Trophoblast cell (in vitro differentiated cells and primary cell): ENCODE results near the gene SERPINE1.

ENCODE experiments used
- DNase-seq, 2 donors: peaks; one replicate each; pipeline ENCODE4 v3.0.0-alpha.2; 2016
- H2AFZ ChIP-seq: 2 replicates; pipeline ENCODE4 v1.6.1; 2013; ENCODE audit warnings: low read length, moderate library complexity, mild to moderate bottlenecking; ENCODE audit not compliant: insufficient read depth, poor library complexity
- H2AK5ac ChIP-seq: 2 replicates; pipeline ENCODE4 v1.6.1; 2013; ENCODE audit warnings: mild to moderate bottlenecking, low read length
- H2BK120ac ChIP-seq: 2 replicates; pipeline ENCODE4 v1.6.1; 2013; ENCODE audit warnings: low read length, mild to moderate bottlenecking, moderate library complexity; ENCODE audit not compliant: insufficient read depth, poor library complexity
- H2BK12ac ChIP-seq: 2 replicates; pipeline ENCODE4 v1.6.1; 2013; ENCODE audit warnings: mild to moderate bottlenecking, low read length, moderate library complexity
- H2BK5ac ChIP-seq: 2 replicates; pipeline ENCODE4 v1.6.1; 2013; ENCODE audit warnings: low read length, low read depth, moderate library complexity, mild to moderate bottlenecking; ENCODE audit not compliant: poor library complexity
- H3K14ac ChIP-seq: 2 replicates; pipeline ENCODE4 v1.6.1; 2013; ENCODE audit warnings: mild to moderate bottlenecking, low read length
- H3K18ac ChIP-seq: 2 replicates; pipeline ENCODE4 v1.6.1; 2013; ENCODE audit warnings: mild to moderate bottlenecking, low read length
- H3K23ac ChIP-seq: 2 replicates; pipeline ENCODE4 v1.6.1; 2013; ENCODE audit warnings: low read length
- H3K27ac ChIP-seq: 2 replicates; pipeline ENCODE4 v1.5.1; 2013; ENCODE audit warnings: low read depth, mild to moderate bottlenecking, inconsistent platforms, low read length, moderate library complexity
- H3K27me3 ChIP-seq: 2 replicates; pipeline ENCODE4 v1.6.1; 2013; ENCODE audit warnings: inconsistent platforms, mild to moderate bottlenecking, low read length, moderate library complexity; ENCODE audit not compliant: insufficient read depth
- H3K36me3 ChIP-seq, 2 experiments: 1 replicate in 1 of 2; 2 replicates in 1 of 2; pipeline ENCODE4 v1.6.1; 2013; ENCODE audit warnings: low read length in 2 of 2, mild to moderate bottlenecking in 2 of 2, moderate library complexity in 1 of 2; ENCODE audit not compliant: insufficient read depth in 2 of 2, control insufficient read depth in 1 of 2
- H3K4ac ChIP-seq: 2 replicates; pipeline ENCODE4 v1.6.1; 2013; ENCODE audit warnings: low read depth, mild to moderate bottlenecking, low read length, moderate library complexity
- H3K4me1 ChIP-seq, 2 experiments: 1 replicate in 1 of 2; 2 replicates in 1 of 2; pipeline ENCODE4 v1.6.1; 2013; ENCODE audit warnings: low read length in 2 of 2, mild to moderate bottlenecking in 2 of 2, moderate library complexity in 1 of 2; ENCODE audit not compliant: insufficient read depth in 2 of 2, control insufficient read depth in 1 of 2
- H3K4me2 ChIP-seq: 2 replicates; pipeline ENCODE4 v1.6.1; 2013; ENCODE audit warnings: inconsistent platforms, mild to moderate bottlenecking, low read length, moderate library complexity
- H3K4me3 ChIP-seq: 2 replicates; pipeline ENCODE4 v1.5.1; 2013; ENCODE audit warnings: mild to moderate bottlenecking, low read depth, low read length, inconsistent platforms
- H3K79me1 ChIP-seq: one replicate; pipeline ENCODE4 v1.6.1; 2013; ENCODE audit warnings: low read length
- H3K79me2 ChIP-seq: 2 replicates; pipeline ENCODE4 v1.6.1; 2013; ENCODE audit warnings: low read length, mild to moderate bottlenecking; ENCODE audit not compliant: control insufficient read depth, insufficient read depth, poor library complexity
- H3K9ac ChIP-seq: 2 replicates; pipeline ENCODE4 v1.6.1; 2013; ENCODE audit warnings: mild to moderate bottlenecking, low read length
- H3K9me3 ChIP-seq: 2 replicates; pipeline ENCODE4 v1.6.1; 2013; ENCODE audit warnings: low read depth, mild to moderate bottlenecking, control low read depth, inconsistent platforms, low read length; ENCODE audit not compliant: insufficient read depth
- H4K12ac ChIP-seq: 2 replicates; pipeline ENCODE4 v1.6.1; 2013; ENCODE audit warnings: low read depth, mild to moderate bottlenecking, low read length, moderate library complexity
- H4K8ac ChIP-seq: 2 replicates; pipeline ENCODE4 v1.6.1; 2013; ENCODE audit warnings: low read depth, mild to moderate bottlenecking, low read length, moderate library complexity
- H4K91ac ChIP-seq: one replicate; pipeline ENCODE4 v1.6.1; 2013; ENCODE audit warnings: low read depth, mild to moderate bottlenecking, low read length, moderate library complexity
- WGBS: extraction: QIAGEN DNeasy Blood & Tissue Kit; methylation state at CpG from one replicate; pipeline ENCODE4 v1.1.7; 2013; ENCODE audit warnings: missing lambda C conversion rate; ENCODE audit not compliant: insufficient read length, insufficient coverage; ENCODE audit errors: extremely low coverage; 5-methylcytosine and 5-hydroxymethylcytosine counted together

The SERPINE1 gene

GRCh38 chr7:101155303-101155702, 28.4 kb downstream of the SERPINE1 start:
- no peaks in the 10 kb centered on the region for H3K9me3 ChIP-seq

DNA sequence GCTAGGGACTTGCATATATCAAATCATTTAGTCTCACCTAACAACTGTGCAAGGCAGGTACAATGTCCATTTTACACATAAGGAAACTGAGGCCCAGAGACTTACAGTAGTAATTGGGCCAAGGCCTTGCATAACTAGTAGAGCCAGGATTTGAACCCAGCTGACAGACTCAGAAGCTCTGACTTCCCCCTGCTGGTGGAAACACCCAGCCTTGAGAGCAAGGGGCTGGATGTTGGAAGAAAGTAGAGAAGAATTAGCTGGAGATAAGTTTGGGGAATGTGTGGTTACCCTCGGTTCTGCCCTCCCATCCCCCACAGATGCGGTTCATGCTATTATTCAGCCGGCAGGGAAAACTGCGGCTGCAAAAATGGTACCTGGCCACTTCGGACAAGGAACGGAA, 29.4 kb downstream of the SERPINE1 start:
- Histone ChIP-seq H2BK5ac (peak overlapping the region; percentile 60), H2BK12ac (peak overlapping the region; percentile 60), H3K9me3 (no peaks in the 10 kb centered on the region), H3K4me2 (no peak overlapping the region), H2AFZ (no peak overlapping the region), H3K79me1 (peaks cover 21% of the 10 kb centered on the region), H3K9ac (no peak overlapping the region), H4K8ac (no peak overlapping the region), H3K14ac (no peak overlapping the region), H3K18ac (peak overlapping the region; percentile 37), H3K36me3 (peaks cover 15 to 19% of the 10 kb centered on the region in 2 experiments), H4K91ac (peak overlapping the region; percentile 58), H3K4me1 (peaks cover 29 to 40% of the 10 kb centered on the region in 2 experiments), H3K27me3 (no peaks in the 10 kb centered on the region), H3K79me2 (peaks cover 8% of the 10 kb centered on the region), H3K4ac (no peak overlapping the region), H3K23ac (peak overlapping the region; percentile 38), H3K27ac (peak overlapping the region; percentile 34), H3K4me3 (no peak overlapping the region), H2AK5ac (no peak overlapping the region), H4K12ac (no peak overlapping the region), H2BK120ac (no peak overlapping the region)
- DNase-seq, result no peak
- no CpG with 5 or more reads among the region's 6 CpGs for WGBS

More at GRCh38 chr7:101155303-101155702, 28.4 kb downstream of the SERPINE1 start:
- H3K4me1 ChIP-seq, result peaks cover 27 to 34% of the 10 kb centered on the region in 2 experiments
- no peak overlapping the region for H3K4me3 ChIP-seq
- H3K79me1 ChIP-seq, result peaks cover 19% of the 10 kb centered on the region
- peak overlapping the region; percentile 93 for H3K9ac ChIP-seq
- H4K91ac ChIP-seq, result peak overlapping the region; percentile 96
- peak overlapping the region; percentile 64 for H3K27ac ChIP-seq
- peak overlapping the region; percentile 94 for H2BK5ac ChIP-seq
- peak overlapping the region; percentile 49 for H2AK5ac ChIP-seq
- peak overlapping the region; percentile 89 for H2BK120ac ChIP-seq
- no CpG with 5 or more reads among the region's 4 CpGs for WGBS
- no peak for DNase-seq
- H3K36me3 ChIP-seq, result peaks cover 14 to 18% of the 10 kb centered on the region in 2 experiments
- H2AFZ ChIP-seq, result peak overlapping the region; percentile 50
- H3K79me2 ChIP-seq, result peaks cover 8% of the 10 kb centered on the region
- H3K23ac ChIP-seq, result no peak overlapping the region
- peak overlapping the region; percentile 86 for H3K14ac ChIP-seq
- H2BK12ac ChIP-seq, result peak overlapping the region; percentile 46
- peak overlapping the region; percentile 97 for H3K18ac ChIP-seq
- peak overlapping the region; percentile 96 for H4K8ac ChIP-seq
- no peaks in the 10 kb centered on the region for H3K27me3 ChIP-seq
- H3K4ac ChIP-seq, result peak overlapping the region; percentile 93
- peak overlapping the region; percentile 81 for H3K4me2 ChIP-seq
- H4K12ac ChIP-seq, result peak overlapping the region; percentile 83

DNA sequence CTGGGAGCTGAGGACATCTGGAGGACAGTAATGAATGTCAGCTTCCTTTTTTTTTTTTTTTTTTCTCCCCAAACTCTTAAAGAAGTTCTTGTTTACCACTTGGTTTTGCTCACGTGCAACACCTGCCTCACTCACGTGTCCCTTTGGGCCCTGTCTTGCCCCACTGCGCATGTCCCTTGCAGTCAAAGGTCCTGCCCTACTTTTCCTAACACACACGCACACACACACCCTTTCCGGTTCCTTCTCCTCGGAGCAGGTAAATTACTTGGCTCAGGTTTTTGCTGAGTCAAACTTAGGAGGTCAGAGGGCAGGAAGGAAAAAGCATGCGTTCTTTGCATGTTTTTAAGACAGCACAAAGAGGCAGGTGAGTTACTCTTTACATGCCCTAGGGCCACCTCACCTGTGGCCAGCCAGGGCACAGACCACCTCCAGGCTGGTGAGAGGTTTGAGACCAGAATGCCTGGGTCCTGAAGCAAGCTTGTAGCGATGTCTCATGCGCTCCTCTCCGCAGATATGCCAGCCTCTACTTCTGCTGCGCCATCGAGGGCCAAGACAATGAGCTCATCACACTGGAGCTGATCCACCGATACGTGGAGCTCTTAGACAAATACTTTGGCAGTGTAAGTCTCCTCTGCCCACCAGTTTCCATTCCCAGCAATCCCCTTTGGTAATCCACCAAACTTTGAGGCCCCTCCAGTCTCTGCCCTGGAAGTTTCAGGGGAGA, 30.1 kb downstream of the SERPINE1 start:
- no peak overlapping the region for H2AFZ ChIP-seq
- H4K91ac ChIP-seq, result peak overlapping the region; percentile 58
- H2AK5ac ChIP-seq, result no peak overlapping the region
- peaks cover 21% of the 10 kb centered on the region for H3K79me1 ChIP-seq
- H2BK120ac ChIP-seq, result peak overlapping the region; percentile 16
- peaks cover 8% of the 10 kb centered on the region for H3K79me2 ChIP-seq
- no peak overlapping the region for H3K9ac ChIP-seq
- H2BK5ac ChIP-seq, result peak overlapping the region; percentile 29
- no peak overlapping the region for H3K18ac ChIP-seq
- no peak overlapping the region for H3K23ac ChIP-seq
- H3K9me3 ChIP-seq, result no peaks in the 10 kb centered on the region
- H4K8ac ChIP-seq, result no peak overlapping the region
- H3K27ac ChIP-seq, result peak overlapping the region; percentile 34
- WGBS, result no CpG with 5 or more reads among the region's 14 CpGs
- no peak overlapping the region for H4K12ac ChIP-seq
- H3K4me1 ChIP-seq, result peaks cover 33 to 47% of the 10 kb centered on the region in 2 experiments
- DNase-seq, result peak; percentile 90 to 93
- peaks cover 15 to 19% of the 10 kb centered on the region in 2 experiments for H3K36me3 ChIP-seq
- no peak overlapping the region for H3K4ac ChIP-seq
- no peaks in the 10 kb centered on the region for H3K27me3 ChIP-seq
- H3K4me2 ChIP-seq, result peak overlapping the region; percentile 13
- H2BK12ac ChIP-seq, result peak overlapping the region; percentile 15
- no peak overlapping the region for H3K4me3 ChIP-seq
- H3K14ac ChIP-seq, result peak overlapping the region; percentile 3

- H3K14ac ChIP-seq, result peak overlapping the region; percentile 47
- H3K4ac ChIP-seq, result no peak overlapping the region
- WGBS, result no CpG with 5 or more reads among the region's 31 CpGs
- peak overlapping the region; percentile 6 for H2AK5ac ChIP-seq
- H3K27ac ChIP-seq, result no peak overlapping the region
- peak overlapping the region; percentile 44 for H2BK12ac ChIP-seq
- H2AFZ ChIP-seq, result no peak overlapping the region
- H4K91ac ChIP-seq, result peak overlapping the region; percentile 33
- peak overlapping the region; percentile 14 for H4K12ac ChIP-seq
- no peaks in the 10 kb centered on the region for H3K27me3 ChIP-seq
- H3K18ac ChIP-seq, result peak overlapping the region; percentile 47
- H3K23ac ChIP-seq, result no peak overlapping the region
- no peak overlapping the region for H4K8ac ChIP-seq
- no peaks in the 10 kb centered on the region for H3K9me3 ChIP-seq
- no peak overlapping the region for H3K4me2 ChIP-seq
- peaks cover 3% of the 10 kb centered on the region for H3K79me2 ChIP-seq
- peaks cover 22% of the 10 kb centered on the region for H3K79me1 ChIP-seq
- DNase-seq, result no peak
- peaks cover 54 to 72% of the 10 kb centered on the region in 2 experiments for H3K4me1 ChIP-seq
- H2BK5ac ChIP-seq, result no peak overlapping the region
- H2BK120ac ChIP-seq, result peak overlapping the region; percentile 35
- peaks cover 15 to 19% of the 10 kb centered on the region in 2 experiments for H3K36me3 ChIP-seq
- no peak overlapping the region for H3K9ac ChIP-seq
- no peak overlapping the region for H3K4me3 ChIP-seq
Measured at GRCh38 chr7:101159696-101160674, 33.1 kb downstream of the SERPINE1 start.
